ENCODE results near the gene KLHL40.

Gene KLHL40

DNA sequence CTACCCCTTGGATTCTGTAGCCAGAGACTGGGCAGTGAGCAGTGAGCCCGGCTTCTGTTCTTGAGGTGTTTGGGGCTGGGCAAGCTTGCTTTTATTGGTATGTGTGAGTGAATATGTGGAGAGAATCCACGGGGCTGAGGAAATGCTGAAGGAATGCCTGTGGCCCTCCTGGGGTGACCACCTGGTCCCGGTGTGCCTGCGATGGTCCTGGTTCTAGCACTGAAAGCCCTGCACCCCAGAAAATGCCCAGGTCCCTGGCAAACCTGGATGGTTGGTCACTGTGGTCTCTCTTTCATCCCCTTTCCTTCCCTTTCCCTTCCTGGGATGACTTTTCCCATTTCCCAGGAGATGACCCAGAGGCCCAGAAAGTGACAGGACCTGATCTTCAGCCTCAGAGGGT is 27.7 kb upstream of the KLHL40 start:
- DNase-seq = no peak

DNA sequence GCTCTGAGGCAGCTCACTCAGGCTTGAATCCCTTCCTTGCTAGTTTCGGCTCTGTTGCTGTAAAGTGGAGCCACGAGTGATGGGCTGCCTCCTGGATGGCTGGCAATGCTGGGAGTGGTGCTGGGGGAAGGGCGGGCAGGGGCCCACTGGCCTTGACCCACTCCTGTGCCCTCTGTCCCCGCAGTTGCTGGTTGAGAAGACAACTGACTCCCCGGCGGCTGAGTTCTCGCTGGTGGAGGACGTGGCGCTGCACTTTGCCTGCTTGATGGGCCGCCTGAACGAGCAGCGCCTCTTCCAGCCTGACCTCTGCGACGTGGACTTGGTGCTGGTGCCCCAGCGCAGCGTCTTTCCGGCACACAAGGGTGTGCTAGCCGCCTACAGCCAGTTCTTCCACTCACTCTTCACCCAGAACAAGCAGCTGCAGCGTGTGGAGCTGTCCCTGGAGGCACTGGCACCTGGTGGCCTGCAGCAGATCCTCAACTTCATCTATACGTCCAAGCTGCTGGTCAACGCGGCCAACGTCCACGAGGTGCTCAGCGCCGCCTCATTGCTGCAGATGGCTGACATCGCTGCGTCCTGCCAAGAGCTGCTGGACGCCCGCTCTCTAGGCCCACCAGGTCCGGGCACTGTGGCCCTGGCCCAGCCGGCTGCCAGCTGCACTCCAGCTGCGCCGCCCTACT is 27.1 kb upstream of the KLHL40 start:
- DNase-seq = no peak

DNA sequence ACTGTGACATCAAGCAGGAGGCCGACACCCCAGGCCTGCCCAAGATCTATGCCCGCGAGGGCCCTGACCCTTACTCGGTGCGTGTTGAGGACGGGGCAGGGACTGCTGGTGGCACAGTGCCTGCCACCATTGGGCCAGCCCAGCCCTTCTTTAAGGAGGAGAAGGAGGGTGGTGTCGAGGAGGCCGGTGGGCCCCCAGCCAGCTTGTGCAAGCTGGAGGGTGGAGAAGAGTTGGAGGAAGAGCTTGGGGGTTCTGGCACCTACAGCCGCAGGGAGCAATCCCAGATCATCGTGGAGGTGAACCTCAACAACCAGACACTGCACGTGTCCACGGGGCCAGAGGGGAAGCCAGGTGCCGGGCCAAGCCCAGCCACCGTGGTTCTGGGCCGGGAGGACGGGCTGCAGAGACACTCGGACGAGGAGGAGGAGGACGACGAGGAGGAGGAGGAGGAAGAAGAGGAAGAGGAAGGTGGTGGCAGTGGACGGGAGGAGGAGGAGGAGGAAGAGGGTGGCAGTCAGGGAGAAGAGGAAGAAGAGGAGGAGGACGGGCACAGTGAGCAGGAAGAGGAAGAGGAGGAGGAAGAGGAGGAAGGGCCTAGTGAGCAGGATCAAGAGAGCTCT is 26.5 kb upstream of the KLHL40 start:
- DNase-seq = no peak

DNA sequence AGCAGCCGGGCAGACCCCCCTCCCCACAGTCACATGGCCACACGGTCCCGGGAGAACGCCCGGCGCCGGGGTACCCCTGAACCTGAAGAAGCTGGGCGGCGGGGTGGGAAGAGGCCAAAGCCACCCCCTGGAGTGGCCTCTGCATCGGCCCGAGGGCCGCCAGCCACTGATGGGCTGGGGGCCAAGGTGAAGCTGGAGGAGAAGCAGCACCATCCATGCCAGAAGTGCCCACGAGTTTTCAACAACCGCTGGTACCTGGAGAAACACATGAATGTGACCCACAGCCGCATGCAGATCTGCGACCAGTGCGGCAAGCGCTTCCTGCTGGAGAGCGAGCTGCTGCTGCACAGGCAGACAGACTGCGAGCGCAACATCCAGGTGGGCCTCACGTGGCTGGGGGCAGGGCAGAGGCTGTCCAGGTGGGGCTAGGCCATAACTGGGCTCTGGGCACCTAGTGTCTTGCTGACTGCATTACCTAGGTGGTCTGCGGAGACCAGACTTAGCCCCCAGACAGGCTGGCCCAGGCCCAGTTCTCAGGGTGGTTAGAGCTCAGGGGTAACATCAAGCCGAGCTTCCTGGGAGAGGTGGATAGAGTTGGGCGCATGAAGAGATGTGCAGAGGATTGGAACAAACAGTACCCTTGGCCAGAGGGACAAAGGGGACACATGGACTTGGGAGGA is 25.7 kb upstream of the KLHL40 start:
- no peak for DNase-seq

DNA sequence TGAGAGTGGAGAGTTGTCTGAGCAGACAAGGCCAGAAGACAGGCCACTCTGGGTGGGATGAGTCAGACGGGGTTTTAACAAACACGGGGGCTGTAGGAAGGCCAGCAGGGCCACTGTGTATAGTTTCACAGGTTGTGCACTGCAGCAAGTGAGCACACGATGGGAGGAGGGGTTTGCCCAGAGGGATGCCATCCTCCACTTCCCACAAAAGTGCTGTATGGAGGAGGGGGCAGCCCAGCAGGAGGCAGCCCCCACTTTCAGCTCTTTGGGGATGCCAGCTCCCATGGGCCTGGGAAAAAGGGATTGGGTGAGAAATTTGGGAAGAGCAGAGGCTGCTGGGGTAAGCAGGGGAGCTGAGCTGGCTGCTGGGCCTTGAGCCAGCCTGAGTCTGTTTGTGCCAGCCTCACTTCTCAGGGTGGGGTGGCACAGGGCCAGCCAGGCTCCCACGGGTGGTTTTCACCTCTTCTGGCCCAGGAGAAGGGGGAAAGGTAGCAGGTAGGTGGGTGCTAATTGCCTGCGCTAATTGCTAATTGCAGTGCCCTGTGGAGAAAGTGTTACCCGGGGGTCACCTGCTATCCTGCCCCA is 25.1 kb upstream of the KLHL40 start:
- DNase-seq = no peak

DNA sequence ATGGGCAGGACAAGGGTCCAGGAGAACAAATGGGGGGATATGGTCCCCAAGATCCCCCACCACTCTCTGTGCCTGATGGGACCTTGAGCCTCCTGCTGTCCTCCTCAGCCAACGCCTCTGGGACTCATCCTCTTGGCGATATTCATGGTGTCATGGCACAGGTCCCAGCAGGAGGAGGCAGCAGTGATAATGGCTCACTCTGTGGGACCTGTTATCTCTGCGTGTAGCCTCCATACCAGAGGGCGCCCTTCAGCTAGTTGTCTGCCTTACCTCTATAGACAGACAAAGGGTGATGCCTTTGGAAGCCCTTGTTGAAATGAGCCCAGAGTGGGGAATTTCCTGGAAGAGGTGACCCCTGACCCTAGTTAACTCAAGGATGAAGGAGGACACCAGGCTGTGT is 24.4 kb upstream of the KLHL40 start:
- peak; percentile 17 to 21 for DNase-seq

DNA sequence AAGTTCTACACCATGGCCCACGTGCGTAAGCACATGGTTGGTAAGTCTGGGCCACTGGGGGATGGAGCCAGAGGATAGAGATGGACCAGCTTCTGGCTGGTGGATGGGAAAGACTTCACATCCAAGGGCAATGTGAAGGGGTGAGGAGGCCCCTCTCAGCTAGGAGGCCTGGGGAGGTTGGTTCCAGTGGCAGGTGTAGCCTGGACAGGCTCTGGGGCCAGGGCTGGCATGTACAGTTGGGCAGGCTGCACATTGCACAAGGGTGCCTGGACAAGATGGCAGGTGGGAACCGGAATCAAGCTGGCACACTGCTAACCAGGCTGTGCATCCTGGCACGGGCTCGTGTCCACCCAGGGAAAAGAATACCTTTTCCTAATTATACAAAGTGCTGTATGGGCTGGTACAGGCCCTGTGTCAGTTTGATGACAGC is 23.7 kb upstream of the KLHL40 start:
- DNase-seq = no peak

DNA sequence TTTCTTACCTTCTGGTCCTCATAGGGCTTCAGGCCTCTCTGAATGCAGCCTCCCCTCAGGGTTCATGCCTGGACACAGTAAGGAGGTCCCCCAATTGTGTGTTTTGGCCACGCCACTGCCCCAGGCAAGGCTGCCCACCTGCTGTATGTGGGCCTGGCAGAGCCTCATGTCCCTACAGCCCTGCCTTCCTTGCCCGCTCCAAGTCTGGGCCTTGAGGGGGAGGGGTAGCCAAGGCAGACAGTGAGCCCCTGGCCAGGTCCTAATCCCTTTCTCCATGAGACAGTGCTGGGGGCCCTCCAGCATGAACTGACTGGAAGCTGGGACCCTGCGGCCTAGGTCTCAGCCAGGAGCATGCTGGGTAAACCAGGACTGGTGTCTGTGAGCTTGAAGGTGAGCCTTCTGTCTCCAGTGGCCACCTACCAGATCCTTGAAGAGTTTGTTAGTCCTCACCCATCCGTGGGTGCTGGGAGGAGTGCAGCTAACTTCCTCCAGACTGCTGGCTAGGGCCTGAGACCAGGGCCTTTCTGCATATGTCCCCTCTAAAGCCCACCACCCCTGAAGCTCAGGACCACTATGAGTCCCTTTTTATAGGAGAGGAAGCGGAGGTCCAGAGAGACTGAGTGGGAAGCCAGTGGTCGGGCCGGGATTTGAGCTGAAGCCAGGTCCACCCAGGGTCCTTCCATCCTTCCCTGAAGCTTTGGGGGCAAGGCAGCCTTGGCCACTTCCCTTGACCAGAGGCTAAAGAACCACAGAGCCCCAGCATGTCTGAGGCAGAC is 23.1 kb upstream of the KLHL40 start:
- no peak for DNase-seq

DNA sequence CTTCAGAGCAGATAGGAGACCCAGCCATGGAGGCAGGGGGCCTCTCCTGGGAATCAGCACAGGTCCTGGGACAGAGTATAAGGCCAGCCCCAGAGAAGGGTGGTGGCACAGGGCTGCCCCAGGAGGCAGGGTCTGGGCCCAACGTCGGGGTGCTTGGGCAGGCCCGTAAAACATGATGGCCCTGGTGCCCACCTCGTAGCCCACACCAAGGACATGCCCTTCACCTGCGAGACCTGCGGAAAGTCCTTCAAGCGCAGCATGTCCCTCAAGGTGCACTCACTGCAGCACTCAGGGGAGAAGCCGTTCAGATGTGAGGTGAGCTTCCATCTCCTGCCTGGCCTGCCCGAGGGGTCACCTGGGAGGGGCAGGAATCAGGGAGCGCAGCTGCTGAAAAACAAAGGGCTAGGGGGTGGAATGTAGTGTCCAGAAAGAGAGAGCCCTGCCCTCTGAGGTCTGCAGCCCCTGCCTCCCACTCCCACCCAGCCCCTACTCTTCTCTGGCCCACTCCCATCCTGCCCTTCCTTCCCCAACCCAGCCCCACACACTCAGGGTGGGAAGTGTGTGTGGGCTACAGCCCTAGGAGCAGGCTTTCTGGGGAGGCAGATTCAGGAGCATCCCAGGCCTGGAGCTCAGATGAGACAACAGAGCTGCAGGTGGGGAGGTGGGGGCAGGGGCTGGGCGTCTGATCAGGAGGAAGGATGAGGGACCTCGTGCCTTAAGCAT is 22.4 kb upstream of the KLHL40 start:
- DNase-seq = no peak

DNA sequence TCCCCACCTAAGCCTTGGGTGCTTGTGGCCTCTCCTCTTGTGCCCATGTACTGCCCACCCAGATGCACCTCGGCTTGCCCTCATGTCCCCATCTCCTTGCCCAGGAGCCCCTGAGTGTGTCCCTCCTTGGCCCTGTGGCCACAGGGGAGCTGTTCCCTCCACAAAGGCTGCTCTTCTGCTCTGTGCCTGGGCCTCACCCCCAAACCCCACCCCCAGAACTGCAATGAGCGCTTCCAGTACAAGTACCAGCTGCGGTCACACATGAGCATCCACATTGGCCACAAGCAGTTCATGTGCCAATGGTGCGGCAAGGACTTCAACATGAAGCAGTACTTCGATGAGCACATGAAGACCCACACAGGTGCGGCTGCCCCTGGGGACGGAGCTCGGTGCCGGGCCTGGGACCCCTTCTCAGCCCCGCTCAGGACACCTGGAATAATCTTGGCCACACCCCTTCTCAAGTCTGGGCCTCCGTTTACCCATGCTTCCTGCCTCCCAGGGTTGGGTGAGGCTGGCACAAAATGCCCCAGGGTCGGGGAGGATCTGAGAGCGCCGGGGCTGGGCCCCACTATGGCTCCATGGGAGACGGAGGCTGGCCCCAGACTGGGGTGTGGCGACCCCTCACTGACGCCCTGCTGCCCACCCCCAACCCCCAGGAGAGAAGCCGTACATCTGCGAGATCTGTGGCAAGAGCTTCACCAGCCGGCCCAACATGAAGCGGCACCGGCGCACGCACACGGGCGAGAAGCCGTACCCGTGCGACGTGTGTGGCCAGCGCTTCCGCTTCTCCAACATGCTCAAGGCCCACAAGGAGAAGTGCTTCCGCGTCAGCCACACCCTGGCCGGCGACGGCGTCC is 21.5 kb upstream of the KLHL40 start:
- DNase-seq = no peak

DNA sequence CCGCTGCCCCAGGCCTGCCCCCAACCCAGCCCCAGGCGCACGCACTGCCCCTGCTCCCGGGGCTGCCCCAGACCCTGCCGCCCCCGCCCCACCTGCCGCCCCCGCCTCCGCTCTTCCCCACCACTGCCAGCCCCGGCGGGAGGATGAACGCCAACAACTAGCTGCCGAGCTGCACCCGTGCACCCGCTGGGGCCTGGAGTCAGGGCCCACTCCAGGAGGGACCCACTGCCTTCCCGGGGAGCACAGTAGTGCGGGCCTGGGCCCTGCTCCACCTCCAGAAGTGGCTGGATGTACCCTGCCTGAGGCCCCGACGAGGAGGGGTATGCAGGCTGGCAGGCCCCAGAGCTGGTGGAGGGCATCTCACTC is 20.9 kb upstream of the KLHL40 start:
- no peak for DNase-seq

DNA sequence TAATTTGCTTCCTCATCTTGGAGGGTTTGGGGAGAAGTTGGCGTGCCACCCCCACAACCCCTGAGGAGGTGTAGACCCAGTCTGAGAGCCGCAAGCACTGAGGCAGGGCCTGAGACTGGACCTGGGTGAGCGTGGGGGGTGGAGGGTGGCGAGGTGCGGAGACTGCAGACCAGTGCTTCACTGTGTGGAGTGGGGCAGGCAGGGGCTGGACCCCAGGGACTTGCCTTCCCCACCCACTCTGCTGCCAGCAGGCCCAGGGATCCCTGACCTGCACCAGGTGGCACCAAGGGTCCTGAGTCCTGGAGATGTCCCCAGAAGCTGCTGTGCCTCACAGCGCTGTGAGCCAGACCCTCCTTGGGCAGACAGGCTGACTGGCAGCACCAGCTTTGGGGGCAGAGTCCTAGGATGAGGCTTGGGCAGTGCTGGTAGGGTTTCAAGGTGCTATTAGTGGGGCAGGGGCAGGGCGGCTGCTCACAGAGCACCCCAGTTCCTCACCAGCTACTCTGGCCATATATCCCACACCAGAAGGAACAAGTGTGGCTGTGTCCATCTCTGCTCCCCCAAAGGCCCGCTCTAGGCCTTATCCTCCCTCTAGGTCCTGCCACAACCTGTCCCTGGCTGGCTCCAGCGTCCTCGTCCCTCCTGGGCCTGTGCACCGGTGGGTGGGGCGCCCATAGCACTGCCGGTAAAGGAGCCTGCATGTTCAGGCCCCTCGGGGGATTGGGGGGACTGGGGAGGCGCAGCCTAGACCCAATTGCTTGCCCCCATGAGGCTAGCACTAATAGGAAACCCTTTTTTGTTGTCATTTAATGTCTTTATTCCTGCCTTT is 20.1 kb upstream of the KLHL40 start:
- DNase-seq = no peak

DNA sequence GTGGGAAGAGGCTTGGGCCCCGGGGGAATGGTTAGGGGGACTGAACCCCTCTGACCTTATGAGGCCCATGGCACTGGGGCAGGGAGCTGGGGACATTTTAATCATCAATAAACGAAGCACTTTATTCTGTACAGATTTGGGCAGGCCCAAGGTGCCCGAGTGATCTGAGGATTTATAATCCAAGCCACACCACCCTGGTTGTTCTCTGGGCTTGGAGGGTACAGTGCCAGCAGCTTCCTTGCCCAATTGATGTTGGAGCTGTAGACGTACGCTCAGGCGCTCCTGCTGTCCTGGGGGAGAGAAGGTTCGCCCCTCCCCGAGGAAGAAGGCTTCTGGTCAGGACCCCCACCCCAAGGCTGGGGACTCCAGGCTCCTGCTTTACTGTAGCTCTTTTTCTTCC is 19.3 kb upstream of the KLHL40 start:
- DNase-seq = no peak

DNA sequence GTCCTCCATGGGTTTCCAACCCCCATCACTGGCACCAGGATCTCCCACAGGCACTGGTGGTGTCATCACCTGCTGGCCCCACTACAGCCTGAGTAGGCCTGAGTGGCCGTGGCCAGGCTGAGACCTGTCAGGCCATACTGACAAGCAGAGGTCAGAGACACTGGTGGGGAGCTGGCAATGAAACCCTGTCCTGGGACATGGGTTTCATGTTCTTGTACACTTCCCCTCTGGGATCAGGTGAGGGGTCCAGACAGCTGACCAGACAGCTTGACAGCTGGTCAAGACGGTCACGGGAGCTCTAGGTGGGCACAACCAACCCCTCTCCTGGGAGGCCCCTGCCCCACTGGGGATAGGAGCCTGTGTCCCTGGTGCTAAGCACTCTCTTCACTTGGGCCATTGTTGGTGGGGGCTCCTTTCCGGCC is 18.7 kb upstream of the KLHL40 start:
- DNase-seq = no peak

DNA sequence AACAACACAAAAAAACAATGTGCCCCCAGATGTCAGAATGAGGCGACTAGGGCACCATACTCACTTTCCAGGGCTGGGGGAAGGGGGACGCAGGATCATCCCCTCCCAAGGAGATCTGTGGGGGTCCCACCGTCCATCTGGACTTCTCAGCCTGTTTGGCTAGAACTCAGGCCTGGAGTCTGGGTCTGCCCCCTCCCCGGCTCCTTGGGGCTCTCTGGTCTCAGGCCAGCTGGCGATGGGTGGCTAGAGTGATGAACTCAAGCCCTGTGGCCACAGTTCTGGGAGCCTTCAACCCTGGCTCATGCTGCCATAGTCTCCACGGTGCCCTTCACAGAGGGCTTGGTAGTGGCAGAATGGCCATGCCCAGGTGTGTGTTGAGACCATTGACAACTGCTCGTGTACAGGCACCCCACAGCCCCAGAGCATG is 18.2 kb upstream of the KLHL40 start:
- DNase-seq = no peak

DNA sequence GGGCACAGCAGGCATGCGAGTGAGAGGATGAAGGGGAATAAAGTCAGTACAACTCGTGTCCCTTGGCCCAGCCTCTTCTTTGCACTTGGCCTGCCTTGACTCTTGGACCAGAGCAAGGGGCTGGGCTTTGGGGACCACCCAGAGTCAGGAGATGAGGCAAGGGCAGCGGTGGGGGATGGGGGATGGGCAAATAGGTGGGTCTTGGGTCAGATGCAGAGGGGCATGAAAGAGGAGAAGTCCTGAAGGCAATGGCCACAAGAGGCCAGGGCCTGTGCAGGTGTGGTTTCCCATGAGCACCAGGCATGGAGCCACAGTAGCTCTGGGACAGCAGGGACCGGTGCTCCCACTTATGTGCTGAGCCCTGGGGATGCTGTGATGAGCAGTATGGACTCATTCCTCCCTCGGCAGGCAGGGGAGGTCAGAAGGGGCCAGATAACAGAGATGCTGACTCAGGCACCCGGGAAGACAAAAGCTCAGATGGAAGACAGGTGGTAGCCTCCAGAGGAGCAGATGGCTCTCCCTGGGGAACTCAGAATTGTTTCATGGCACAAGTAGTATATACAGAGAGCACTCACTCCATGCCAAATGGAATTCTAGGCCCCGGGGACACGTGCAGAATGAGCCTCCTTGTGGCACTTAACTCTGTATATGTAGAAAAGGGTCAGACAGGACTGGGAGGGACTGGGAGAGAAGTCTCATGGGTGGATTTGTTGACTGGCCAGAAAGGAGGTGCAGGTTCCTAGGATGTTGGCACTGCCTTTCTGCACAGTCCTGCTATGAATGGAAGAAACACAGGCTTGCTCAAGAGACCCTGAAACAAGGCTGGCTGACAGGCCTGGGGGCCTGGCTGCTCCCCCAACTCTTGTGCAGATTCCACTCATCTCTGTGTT is 17.6 kb upstream of the KLHL40 start:
- DNase-seq = no peak

DNA sequence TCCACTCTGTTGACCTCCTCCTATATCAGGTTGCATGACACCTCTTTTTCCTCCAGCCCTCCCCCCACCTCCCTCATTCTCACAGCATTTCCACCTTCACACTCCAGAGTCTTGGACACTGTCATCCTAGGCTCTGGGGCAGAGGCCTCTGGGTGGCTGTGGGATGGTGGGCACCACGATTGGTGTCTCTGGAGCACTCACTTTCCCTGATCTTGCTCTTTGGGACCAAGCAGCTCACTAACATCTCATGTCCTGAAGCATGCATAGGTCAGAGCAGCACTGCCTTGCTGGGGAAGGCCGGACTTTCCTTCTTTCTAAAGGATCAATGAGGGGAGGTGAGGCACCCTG is 16.9 kb upstream of the KLHL40 start:
- DNase-seq = no peak

DNA sequence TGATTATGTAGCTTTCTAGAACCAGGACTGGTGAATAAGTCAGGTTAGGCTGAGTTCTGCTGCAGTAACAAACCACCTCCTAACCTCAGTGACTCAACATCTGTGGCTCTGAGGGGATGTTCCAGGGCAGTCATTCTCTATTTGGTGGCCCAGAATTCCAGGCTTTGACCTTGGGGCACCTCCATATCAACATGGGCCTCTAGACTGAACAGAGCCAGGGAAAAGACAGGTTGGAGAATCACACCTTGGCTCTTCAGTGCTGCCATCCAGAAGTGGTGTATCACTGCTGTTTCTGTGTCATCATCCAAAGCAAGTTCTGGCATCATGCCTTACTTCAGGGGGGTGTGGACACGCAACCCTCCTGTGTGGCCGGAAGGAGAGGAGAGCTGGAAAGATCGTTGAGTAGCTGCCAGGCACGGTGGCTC is 16.5 kb upstream of the KLHL40 start:
- no peak for DNase-seq

DNA sequence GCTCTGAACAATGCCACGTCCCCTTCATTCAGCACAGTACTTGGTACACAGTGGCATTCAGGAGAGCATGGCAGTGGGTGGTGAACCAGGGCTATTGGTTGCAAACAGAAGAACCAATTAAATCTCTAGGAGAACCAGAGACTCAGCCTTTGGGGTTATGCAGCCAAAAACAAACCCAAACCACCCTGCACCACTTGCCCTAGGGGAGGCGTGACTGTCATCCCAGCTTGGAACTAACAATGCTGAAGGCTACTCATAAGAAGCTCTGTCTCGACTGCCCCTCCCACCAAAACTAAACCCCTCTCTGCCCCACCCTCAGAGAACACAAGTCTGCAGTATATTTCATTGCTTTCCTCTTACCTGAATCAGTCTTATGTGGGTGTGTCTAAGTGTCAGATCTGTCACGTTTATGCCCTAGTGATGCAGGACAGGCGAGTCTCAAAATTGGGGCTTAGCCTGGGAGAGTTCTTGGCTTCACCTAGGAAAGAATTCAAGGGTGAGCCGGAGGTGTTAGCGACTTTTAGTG is 15.2 kb upstream of the KLHL40 start:
- DNase-seq = no peak

All from AML-193 (cell line).